GM12878 (cell line): ENCODE measurements around the gene NFILZ. TPM values are rescaled to one million over a fixed set of nuclear protein-coding genes. Genes with fewer than 3 reads are reported as not detected.

Experiments used
- ATAC-seq: fragments of 200-7000 bp; cut with Tn5 transposase; 3 replicates; pipeline ENCODE4 v1.9.1; 2020; ENCODE audit warnings: mild to moderate bottlenecking, moderate library complexity
- BruUV-seq: library from RNA; stranded (reverse); fragments of 400-500 nt; replicated peaks from 2 replicates; lab custom pipeline; 2021; lab: Mats Ljungman, UMichigan
- CTCF ChIA-PET: fragments of 300-600 bp; sonication (Branson Sonifier 250); formaldehyde crosslinking; extraction: SDS; loops from one replicate; lab custom pipeline; 2021; ENCODE audit warnings: inconsistent platforms; lab: Yijun Ruan, JAX
- POLR2A ChIA-PET: fragments of 350-600 bp; formaldehyde crosslinking; extraction: SDS; loops from one replicate; lab custom pipeline; 2021; ENCODE audit warnings: inconsistent platforms; lab: Charles Lee
- RAD21 ChIA-PET: fragments of 300-600 bp; sonication (Branson Sonifier 250); formaldehyde crosslinking; loops from one replicate; lab custom pipeline; 2023; ENCODE audit warnings: antibody characterized with exemption; ENCODE audit not compliant: unreplicated experiment; lab: Charles Lee
- SMC1A ChIA-PET: fragments of 300-600 bp; sonication (Branson Sonifier 250); formaldehyde crosslinking; loops from one replicate; lab custom pipeline; 2023; ENCODE audit not compliant: unreplicated experiment, uncharacterized antibody; lab: Charles Lee
- DNase-seq: peaks from one replicate; pipeline ENCODE4 v3.0.0-alpha.2; 2011; ENCODE audit warnings: low read depth, low spot score
- FAIRE-seq: peaks from 3 replicates; lab custom pipeline; 2011; peaks lifted over from hg19 to GRCh38; lab: Jason Lieb, UNC
- H2AFZ ChIP-seq: 2 replicates; pipeline ENCODE4 v1.6.0; 2011; ENCODE audit warnings: low read depth, low read length, control low read depth; ENCODE audit not compliant: control insufficient read depth
- H3K27ac ChIP-seq: 2 replicates; pipeline ENCODE4 v1.5.1; 2011; ENCODE audit warnings: control low read depth; ENCODE audit not compliant: control insufficient read depth, insufficient read depth
- H3K27me3 ChIP-seq, 2 experiments: replicated peaks in 1 of 2; 2 replicates each; pipeline versions ENCODE4 v1.6.0 to v1.6.1; 2011; ENCODE audit warnings: low read length in 1 of 2; ENCODE audit not compliant: control insufficient read depth in 2 of 2, insufficient read depth in 2 of 2
- H3K36me3 ChIP-seq, 2 experiments: 2 replicates each; pipeline ENCODE4 v1.5.1; 2011; ENCODE audit warnings: low read length in 1 of 2; ENCODE audit not compliant: control insufficient read depth in 2 of 2, insufficient read depth in 2 of 2
- H3K4me1 ChIP-seq: 2 replicates; pipeline ENCODE4 v1.6.1; 2011; ENCODE audit warnings: mild to moderate bottlenecking, low read length, moderate library complexity, mixed read lengths; ENCODE audit not compliant: control insufficient read depth, insufficient read depth
- H3K4me2 ChIP-seq: 2 replicates; pipeline ENCODE4 v1.6.0; 2011; ENCODE audit warnings: control low read depth; ENCODE audit not compliant: control insufficient read depth, insufficient read depth
- H3K4me3 ChIP-seq: fragments of 200-600 bp; sonication (generic); 2 replicates; pipeline ENCODE4 v1.5.1; 2016
- H3K79me2 ChIP-seq: 2 replicates; pipeline ENCODE4 v1.6.0; 2011; ENCODE audit warnings: low read length; ENCODE audit not compliant: control insufficient read depth, insufficient read depth
- H3K9ac ChIP-seq: 2 replicates; pipeline ENCODE4 v1.8.0; 2011; ENCODE audit warnings: low read length, control low read depth, mixed read lengths; ENCODE audit not compliant: control insufficient read depth, insufficient read depth
- H3K9me3 ChIP-seq: replicated peaks from 3 replicates; pipeline ENCODE4 v1.5.1; 2011; ENCODE audit warnings: mild to moderate bottlenecking, low read length; ENCODE audit not compliant: control insufficient read depth, insufficient read depth
- H4K20me1 ChIP-seq: 2 replicates; pipeline ENCODE4 v1.6.0; 2011; ENCODE audit not compliant: control insufficient read depth, insufficient read depth
- BHLHE40 ChIP-seq, 2 experiments: fragments of 450-650 bp in 1 of 2; IDR thresholded peaks; 2 replicates each; pipeline ENCODE4 v1.6.1; 2011 to 2017; ENCODE audit warnings: low read depth in 2 of 2, borderline replicate concordance in 1 of 2, improper control_type of control experiment in 1 of 2, low read length in 1 of 2, mild to moderate bottlenecking in 1 of 2
- BRCA1 ChIP-seq: IDR thresholded peaks from 2 replicates; pipeline ENCODE4 v1.6.1; 2011; ENCODE audit warnings: low read depth, low read length, improper control_type of control experiment
- CEBPB ChIP-seq, 2 experiments: fragments of 150-350 bp in 1 of 2; IDR thresholded peaks; 2 replicates each; pipeline ENCODE4 v1.6.1; 2012 to 2014; ENCODE audit warnings: low read depth in 2 of 2, low read length in 2 of 2, borderline replicate concordance in 1 of 2, inconsistent platforms in 1 of 2
- CUX1 ChIP-seq: IDR thresholded peaks from 2 replicates; pipeline ENCODE4 v1.6.1; 2012; ENCODE audit warnings: improper control_type of control experiment, low read depth, low read length; ENCODE audit not compliant: insufficient replicate concordance
- ELK1 ChIP-seq: IDR thresholded peaks from 2 replicates; pipeline ENCODE4 v1.6.1; 2012; ENCODE audit warnings: low read depth, low read length, improper control_type of control experiment
- HDAC2 ChIP-seq: fragments of 200-600 bp; sonication (generic); IDR thresholded peaks from 2 replicates; pipeline ENCODE4 v1.6.1; 2017
- HDGF ChIP-seq: fragments of 450-650 bp; IDR thresholded peaks from 2 replicates; pipeline ENCODE4 v1.6.1; 2016; ENCODE audit warnings: antibody characterized with exemption
- IKZF1 ChIP-seq: fragments of 450-650 bp; conservative IDR thresholded peaks from 2 replicates; pipeline ENCODE4 v1.6.1; 2017; ENCODE audit warnings: antibody characterized with exemption, mild to moderate bottlenecking
- IKZF2 ChIP-seq, 2 experiments: fragments of 450-650 bp; IDR thresholded peaks; 2 replicates each; pipeline ENCODE4 v1.6.1; 2017; ENCODE audit warnings: mild to moderate bottlenecking in 2 of 2, moderate library complexity in 2 of 2
- NBN ChIP-seq: fragments of 450-650 bp; IDR thresholded peaks from 2 replicates; pipeline ENCODE4 v1.6.1; 2016
- NR2C2 ChIP-seq: IDR thresholded peaks from 2 replicates; pipeline ENCODE4 v1.6.1; 2011; ENCODE audit warnings: borderline replicate concordance, low read depth; ENCODE audit not compliant: control insufficient read depth, insufficient read length
- NRF1 ChIP-seq: conservative IDR thresholded peaks from 2 replicates; pipeline ENCODE4 v1.6.1; 2011; ENCODE audit warnings: mild to moderate bottlenecking, low read depth, low read length, improper control_type of control experiment
- RELA ChIP-seq: fragments of 450-650 bp; IDR thresholded peaks from 2 replicates; pipeline ENCODE4 v1.8.0; 2014; ENCODE audit warnings: borderline replicate concordance; ENCODE audit not compliant: partially characterized antibody
- SP1 ChIP-seq: IDR thresholded peaks from one replicate; pipeline ENCODE4 v1.6.1; 2011; ENCODE audit warnings: low read depth, low read length
- TARDBP ChIP-seq: IDR thresholded peaks from 2 replicates; pipeline ENCODE4 v1.6.1; 2016; ENCODE audit warnings: borderline replicate concordance
- TCF12 ChIP-seq: IDR thresholded peaks from 2 replicates; pipeline ENCODE4 v1.6.1; 2011; ENCODE audit warnings: low read depth, mild to moderate bottlenecking, low read length
- YY1 ChIP-seq: IDR thresholded peaks from 2 replicates; pipeline ENCODE4 v1.6.1; 2011; ENCODE audit warnings: low read depth, mild to moderate bottlenecking, low read length
- ZNF207 ChIP-seq: fragments of 450-650 bp; IDR thresholded peaks from 2 replicates; pipeline ENCODE4 v1.6.1; 2014; ENCODE audit warnings: antibody characterized with exemption, mild to moderate bottlenecking, borderline replicate concordance
- ZNF384 ChIP-seq: IDR thresholded peaks from 2 replicates; pipeline ENCODE4 v1.6.1; 2012; ENCODE audit warnings: low read depth, mild to moderate bottlenecking, low read length, improper control_type of control experiment, borderline replicate concordance
- WGBS: methylation state at CpG from one replicate; pipeline ENCODE4 v1.1.6; 2016; ENCODE audit warnings: low lambda C conversion rate; ENCODE audit not compliant: insufficient replicate concordance, insufficient coverage; ENCODE audit errors: missing lambda C conversion rate; 5-methylcytosine and 5-hydroxymethylcytosine counted together
- in situ Hi-C: fragments of 300-500 bp; cut with MboI; formaldehyde crosslinking; loops from 9 replicates; pipeline ENCODE4 v1.14.3; 2018; ENCODE audit warnings: mixed read lengths
- intact Hi-C: fragments of 100-400 bp; cut with micrococcal nuclease; formaldehyde crosslinking; loops from one replicate; pipeline ENCODE4 v1.14.2; 2022; ENCODE audit not compliant: unreplicated experiment
- polyA plus RNA-seq, 11 experiments: library from polyadenylated mRNA; depleted of rRNA in 4 of 11; unstranded in 6 of 11; stranded (reverse) in 5 of 11; fragments of >200 nt; fragmentation: Nextera tagmentation in 4 of 11; fragmentation: Illumina TruSeq in 1 of 11; extraction: Ambion mirVana in 4 of 11; extraction: Trizol in 1 of 11; gene quantifications; 1 replicate in 1 of 11; 2 replicates in 10 of 11; pipeline versions ENCODE4 v1.2.1 to v1.2.3, GENCODE V29; 2011 to 2016; ENCODE audit warnings: inconsistent platforms in 2 of 11, missing spikeins in 2 of 11, low read depth in 1 of 11
- total RNA-seq, 4 experiments: library from RNA; depleted of rRNA in 3 of 4; stranded (reverse); fragments of >200 nt in 3 of 4; fragmentation: Illumina TruSeq in 1 of 4; extraction: Trizol in 1 of 4; gene quantifications; 2 replicates each; pipeline versions ENCODE4 v1.2.1 to v1.2.3, GENCODE V29; 2013 to 2021

Gene NFILZ
- total and polyA plus RNA-seq, 10 of the 15 experiments (the other 5 are each of a cell fraction or from before 2014, with no cell fraction given): not detected

- H3K36me3 ChIP-seq: no peaks in the 10 kb centered on the region
- no peak overlapping the region for H3K9ac ChIP-seq
- ATAC-seq: peak; percentile 62
- H3K9me3 ChIP-seq: no peaks in the 10 kb centered on the region
- no peak overlapping the region for H3K27ac ChIP-seq
- H3K4me1 ChIP-seq: peaks cover 8% of the 10 kb centered on the region
- no peak for DNase-seq
- under 1% methylated on average over 18 of the region's 21 CpGs for WGBS
- peaks cover 0 to 5% of the 10 kb centered on the region in 2 experiments; a peak in 1 of 4 replicates for H3K27me3 ChIP-seq
- H3K4me3 ChIP-seq: no peak overlapping the region
- H3K79me2 ChIP-seq: no peaks in the 10 kb centered on the region
- RAD21 ChIA-PET: interaction anchor here (0.6 to 1.9 kb wide), 6 partner anchors 10 to 1552 kb away, joined by 3 to 10 read pairs (median 4); partner anchors contain the start of genes MARCHF2 and ZNF414
- no peaks in the 10 kb centered on the region for H4K20me1 ChIP-seq
- no peak overlapping the region for H3K4me2 ChIP-seq
- peak; percentile 83 for FAIRE-seq
- BruUV-seq: no TSS peak
- POLR2A ChIA-PET: interaction anchor here (0.6 kb wide), 1 partner anchor 131 kb away, joined by 4 read pairs; no protein-coding TSS in a partner anchor
- SMC1A ChIA-PET: interaction anchor here (0.7 kb wide), 1 partner anchor 78 kb away, joined by 4 read pairs; no protein-coding TSS in a partner anchor
- in situ Hi-C loops (no loop called here), intact Hi-C loops (loop anchor here (5.0 kb wide), 1 partner anchor 228 kb away; no protein-coding TSS in a partner anchor)
- no peak overlapping the region for H2AFZ ChIP-seq
- CTCF ChIA-PET: interaction anchor here (0.5 to 7.3 kb wide), 28 partner anchors 9 to 1102 kb away, joined by 3 to 73 read pairs (median 3); partner anchors contain the start of genes MARCHF2, ZNF317 and ZNF414
- peak; percentile 80 for TF ChIP-seq ELK1
- peak; percentile 18 for TF ChIP-seq SP1
- no peak for TF ChIP-seq NR2C2
- TF ChIP-seq CEBPB (IDR thresholded peaks at IDR 0.05; ENCODE audit: borderline replicate concordance in 1 of 2, low read depth in 2 of 2, low read length in 2 of 2): no peak
- peak; percentile 82 for TF ChIP-seq YY1
- TF ChIP-seq NBN: 0 out of 2 replicates have a peak, but pooled peaks have one; percentile 25
- TF ChIP-seq BRCA1: no peak
- no peak for TF ChIP-seq IKZF1
- TF ChIP-seq BHLHE40 (IDR thresholded peaks at IDR 0.05; ENCODE audit: borderline replicate concordance in 1 of 2, low read depth in 2 of 2, low read length in 1 of 2): peak; percentile 25 to 58; a peak in 2 of 4 replicates
- peak; percentile 95 for TF ChIP-seq TCF12
- no peak for TF ChIP-seq CUX1
- TF ChIP-seq TARDBP: 0 out of 2 replicates have a peak, but pooled peaks have one; percentile 28
- 0 out of 4 replicates have a peak, but pooled peaks of 1 of the 2 experiments have one; percentile 26 for TF ChIP-seq IKZF2 (IDR thresholded peaks at IDR 0.05)
- TF ChIP-seq ZNF384: peak; percentile 91
- TF ChIP-seq HDAC2: no peak
- TF ChIP-seq ZNF207: peak; percentile 67; the same call in 1 of the 2 replicates
- no peak for TF ChIP-seq NRF1
- TF ChIP-seq RELA: peak; percentile 42
- no peak for TF ChIP-seq HDGF
Observed at GRCh38 chr19:8580710-8581281, 49.6 kb upstream of the NFILZ start.
